HepG2 (cell line): ENCODE measurements around the gene EEF1E1. TPM values are rescaled to one million over a fixed set of nuclear protein-coding genes. Genes with fewer than 3 reads are reported as not detected.

Experiments used
- CERS6 ChIP-seq: sonication (generic); formaldehyde crosslinking; IDR thresholded peaks from 2 replicates; pipeline ENCODE4 v1.5.0; 2020; ENCODE audit warnings: missing genetic modification reagents
- NAIF1 ChIP-seq: sonication (generic); formaldehyde crosslinking; IDR thresholded peaks from 2 replicates; pipeline ENCODE4 v1.5.0; 2020; ENCODE audit warnings: mild to moderate bottlenecking, missing genetic modification reagents, borderline replicate concordance
- NR0B2 ChIP-seq: sonication (generic); formaldehyde crosslinking; IDR thresholded peaks from 2 replicates; pipeline ENCODE4 v1.4.0; 2020; ENCODE audit warnings: mild to moderate bottlenecking, missing genetic modification reagents
- TIGD3 ChIP-seq: sonication (generic); formaldehyde crosslinking; IDR thresholded peaks from 2 replicates; pipeline ENCODE4 v1.5.1; 2020; ENCODE audit warnings: mild to moderate bottlenecking, missing genetic modification reagents, borderline replicate concordance
- ZNF142 ChIP-seq: sonication (generic); formaldehyde crosslinking; IDR thresholded peaks from 2 replicates; pipeline ENCODE4 v1.4.0; 2020; ENCODE audit warnings: missing genetic modification reagents
- ZNF18 ChIP-seq: sonication (generic); formaldehyde crosslinking; IDR thresholded peaks from 2 replicates; pipeline ENCODE4 v1.8.0; 2022; ENCODE audit warnings: mild to moderate bottlenecking, missing genetic modification reagents; ENCODE audit not compliant: insufficient replicate concordance
- polyA plus RNA-seq, 8 experiments: library from polyadenylated mRNA; depleted of rRNA in 3 of 8; stranded (reverse) in 7 of 8; unstranded in 1 of 8; fragments of >200 nt; fragmentation: Illumina TruSeq in 4 of 8; extraction: Trizol in 4 of 8; gene quantifications; 2 replicates each; pipeline versions ENCODE4 v1.2.1 to v1.2.3, GENCODE V29; 2011 to 2016; ENCODE audit warnings: low read depth in 4 of 8, missing spikeins in 1 of 8, mixed read lengths in 1 of 8; ENCODE audit not compliant: insufficient read depth in 1 of 8
- total RNA-seq, 5 experiments: library from RNA; depleted of rRNA; stranded (reverse); fragments of >200 nt; fragmentation: Illumina TruSeq; extraction: Trizol; gene quantifications; 2 replicates each; pipeline ENCODE4 v1.2.3, GENCODE V29; 2016; ENCODE audit warnings: low read depth in 1 of 5

The EEF1E1 gene
- total and polyA plus RNA-seq, 2 of the 13 experiments (the other 11 are each of a cell fraction or from before 2014, with no cell fraction given), result 128 to 188 TPM

GRCh38 chr6:8063761-8064637 is 38.3 kb downstream of the EEF1E1 start, which contains the start of gene BLOC1S5 (continued):
- TF ChIP-seq ZNF142 (0 out of 2 replicates have a peak, but pooled peaks have one; percentile 22), CERS6 (no peak), TIGD3 (no peak), ZNF18 (CRISPR knock-in tag) (peak; percentile 58), NAIF1 (peak; percentile 70; the same call in 1 of the 2 replicates), NR0B2 (CRISPR knock-in tag) (peak; percentile 80)
